NCI-H524 treated with DMSO at 0.1 percent for 48 hours (cell line): ENCODE results near the gene SYT8.
"Not testable (repeated sequence)": the region's sequence is repeated elsewhere in the genome, so short reads cannot be mapped to it uniquely, and the experiment has no call there.

ENCODE experiments used
- DNase-seq: peaks from one replicate; lab custom pipeline; 2025; lab: John Stamatoyannopoulos, UW

Gene SYT8, protein sequence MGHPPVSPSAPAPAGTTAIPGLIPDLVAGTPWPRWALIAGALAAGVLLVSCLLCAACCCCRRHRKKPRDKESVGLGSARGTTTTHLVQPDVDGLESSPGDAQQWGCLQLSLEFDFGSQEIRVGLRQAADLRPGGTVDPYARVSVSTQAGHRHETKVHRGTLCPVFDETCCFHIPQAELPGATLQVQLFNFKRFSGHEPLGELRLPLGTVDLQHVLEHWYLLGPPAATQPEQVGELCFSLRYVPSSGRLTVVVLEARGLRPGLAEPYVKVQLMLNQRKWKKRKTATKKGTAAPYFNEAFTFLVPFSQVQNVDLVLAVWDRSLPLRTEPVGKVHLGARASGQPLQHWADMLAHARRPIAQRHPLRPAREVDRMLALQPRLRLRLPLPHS

GRCh38 chr11:1834779-1835670 is at the start of gene SYT8:
SYT8 (plus strand) TSS chr11:1834990; CDS start chr11:1835106, 116 bp downstream.
- no peak for DNase-seq

GRCh38 chr11:1785749-1786413 is 48.9 kb upstream of the SYT8 start:
- DNase-seq, result peak; percentile 30

GRCh38 chr11:1786466-1786865 is 48.3 kb upstream of the SYT8 start:
- DNase-seq, result no peak

- DNase-seq, result no peak
Measured at GRCh38 chr11:1791912-1792311, 42.9 kb upstream of the SYT8 start.

- DNase-seq, result no peak
Measured at GRCh38 chr11:1792461-1792860, 42.3 kb upstream of the SYT8 start.

- DNase-seq, result no peak
Measured at GRCh38 chr11:1793081-1793480, 41.7 kb upstream of the SYT8 start.

GRCh38 chr11:1796413-1797011 is 38.3 kb upstream of the SYT8 start:
- DNase-seq, result no peak

DNA sequence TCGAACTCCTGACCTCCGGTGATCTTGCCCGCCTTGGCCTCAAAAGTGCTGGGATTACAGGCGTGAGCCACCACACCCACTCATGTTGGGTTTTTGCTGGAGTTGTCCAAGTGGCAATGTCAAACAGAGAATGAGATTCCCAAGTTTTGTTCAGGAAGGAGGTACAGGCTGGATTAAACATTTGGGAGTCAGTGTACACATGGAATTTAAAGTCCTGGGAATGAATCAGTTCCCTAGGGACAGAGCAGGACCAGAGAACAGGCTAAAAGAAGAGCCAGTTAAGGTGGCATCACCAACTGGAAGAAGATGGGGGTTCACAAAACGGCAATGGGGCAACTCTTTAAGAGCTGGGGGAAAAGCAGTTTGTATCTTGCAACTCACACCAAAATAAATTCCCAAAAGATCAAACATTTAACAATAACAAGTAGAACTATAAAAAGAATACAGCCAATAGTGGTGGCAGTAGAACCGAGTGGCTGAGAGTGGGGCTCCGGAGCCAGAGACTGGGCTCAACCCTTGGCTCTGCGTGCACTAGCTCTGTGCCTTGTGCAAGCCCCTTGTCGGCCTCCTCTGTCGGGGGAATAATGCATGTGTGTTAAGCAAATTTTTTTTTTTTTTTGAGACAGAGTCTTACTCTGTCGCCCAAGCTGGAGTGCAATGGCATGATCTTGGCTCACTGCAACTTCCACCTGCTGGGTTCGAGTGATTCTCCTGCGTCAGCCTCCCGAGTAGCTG is 37.2 kb upstream of the SYT8 start:
- DNase-seq, result no peak

DNA sequence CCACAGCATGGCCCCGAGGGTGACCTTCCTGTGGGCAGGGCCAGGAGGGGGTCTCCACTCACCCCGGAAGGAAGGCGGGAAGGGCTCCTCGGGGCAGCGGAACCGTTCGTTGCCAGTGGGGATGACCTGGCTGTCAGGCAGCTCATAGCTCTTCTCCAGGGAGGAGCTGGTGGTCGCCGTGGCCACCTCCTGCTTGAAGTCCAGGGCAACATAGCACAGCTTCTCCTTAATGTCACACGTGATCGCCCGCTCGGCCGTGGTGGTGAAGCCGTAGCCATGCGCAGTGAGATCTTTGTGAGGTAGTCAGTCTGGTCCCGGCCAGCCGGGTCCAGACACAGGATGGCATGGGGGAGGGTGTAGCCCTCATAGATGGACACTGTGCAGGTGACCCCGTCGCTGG is 31.5 kb upstream of the SYT8 start:
- DNase-seq, result no peak

- not testable (repeated sequence) for DNase-seq
Measured at GRCh38 chr11:1803835-1804519, 30.8 kb upstream of the SYT8 start.

DNA sequence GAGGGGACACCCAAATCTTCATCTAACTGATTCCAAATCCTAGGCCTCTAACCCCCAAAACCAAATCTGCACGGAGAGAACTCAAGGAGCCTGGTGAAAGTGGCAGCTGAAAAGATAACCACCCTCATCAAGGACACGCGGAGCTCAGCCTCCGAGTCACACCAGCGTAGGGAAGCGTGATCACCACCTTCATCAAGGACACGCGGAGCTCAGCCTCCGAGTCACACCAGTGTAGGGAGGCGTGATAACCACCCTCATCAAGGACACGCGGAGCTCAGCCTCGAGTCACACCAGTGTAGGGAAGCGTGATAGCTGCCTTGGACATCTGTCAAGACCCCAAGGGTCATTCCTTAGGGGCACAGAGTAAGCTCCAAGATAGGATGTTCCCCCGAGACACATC is 29.3 kb upstream of the SYT8 start:
- no peak for DNase-seq

GRCh38 chr11:1807264-1807995 is 27.4 kb upstream of the SYT8 start:
- no peak for DNase-seq

DNA sequence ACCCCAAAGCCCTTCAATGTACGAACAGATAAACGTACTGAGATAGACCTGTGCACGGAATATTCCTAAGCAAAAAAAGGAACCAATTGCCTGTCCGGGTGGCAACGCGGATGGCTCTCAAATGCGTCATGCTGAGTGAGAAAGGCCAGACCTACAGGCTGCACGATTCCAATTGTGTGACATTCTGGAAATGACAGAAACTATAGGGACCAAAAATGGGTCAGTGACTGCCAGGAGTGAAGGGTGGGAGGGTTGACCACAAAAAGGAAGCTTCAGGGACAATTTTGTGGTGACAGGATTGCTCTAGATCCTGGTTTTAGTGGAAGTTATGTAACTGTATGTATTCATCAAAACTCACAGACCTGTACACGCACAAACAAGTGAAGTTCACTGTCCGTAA is 24.0 kb upstream of the SYT8 start:
- DNase-seq, result no peak

- DNase-seq, result no peak
Measured at GRCh38 chr11:1812274-1812673, 22.5 kb upstream of the SYT8 start.

DNA sequence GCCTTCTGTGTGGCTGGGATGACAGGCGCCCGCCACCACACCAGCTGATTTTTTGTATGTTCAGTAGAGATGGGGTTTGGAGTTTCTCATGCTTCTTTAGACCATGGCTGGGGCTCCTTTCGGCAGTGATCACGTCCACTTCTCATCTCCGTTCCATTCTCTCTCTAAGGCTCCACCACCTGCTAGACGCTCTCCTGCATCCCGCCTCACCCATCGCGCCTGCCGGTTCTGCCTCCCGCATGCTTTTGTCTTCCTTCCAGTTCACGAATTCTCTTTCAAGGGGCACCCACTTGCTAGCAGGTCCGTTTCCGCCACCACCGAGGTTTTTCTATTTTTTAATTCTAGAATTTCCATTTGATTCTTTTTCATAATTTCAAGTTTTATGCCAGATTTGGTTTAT is 22.0 kb upstream of the SYT8 start:
- no peak for DNase-seq

- DNase-seq, result not testable (repeated sequence)
Measured at GRCh38 chr11:1813356-1813755, 21.4 kb upstream of the SYT8 start.

- no peak for DNase-seq
Measured at GRCh38 chr11:1814691-1815090, 20.1 kb upstream of the SYT8 start.

GRCh38 chr11:1815311-1815710 is 19.5 kb upstream of the SYT8 start:
- no peak for DNase-seq

- no peak for DNase-seq
Measured at GRCh38 chr11:1815751-1816150, 19.0 kb upstream of the SYT8 start.

DNA sequence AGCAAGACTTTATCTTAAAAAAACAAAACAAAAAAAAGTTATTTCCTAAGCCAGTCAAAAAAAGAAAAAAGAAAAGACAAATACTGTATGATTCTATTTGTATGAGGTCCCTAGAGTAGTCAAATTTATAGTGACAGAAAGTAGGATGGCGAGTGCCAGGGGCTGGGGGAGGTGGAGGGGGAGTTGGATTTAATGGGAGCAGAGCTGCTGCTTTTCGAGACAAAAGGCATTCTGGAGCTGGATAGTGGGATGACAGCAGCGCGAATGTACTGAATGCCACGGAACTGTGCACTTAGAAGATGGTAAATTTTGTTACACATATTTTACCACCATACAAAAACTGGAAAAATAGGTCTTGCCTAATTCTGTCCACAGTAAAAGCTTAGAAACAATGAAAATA is 17.8 kb upstream of the SYT8 start:
- DNase-seq, result no peak
